ENCODE results near the gene TMEM267. TPM values are rescaled to one million over a fixed set of nuclear protein-coding genes. Genes with fewer than 3 reads are reported as not detected.

The TMEM267 gene
- total RNA-seq, 1 experiment from 2014 or later, result 17.5 TPM

GRCh38 chr5:43482490-43483297 is 971 bp downstream of the TMEM267 start:
- no peaks in the 10 kb centered on the region for H4K20me1 ChIP-seq (ENCODE audit: insufficient read depth)
- ATAC-seq (no peak), DNase-seq (ENCODE audit: low read depth, low spot score) (no peak)
- H3K36me3 ChIP-seq (ENCODE audit: control insufficient read depth in 1 of 2, insufficient read depth in 2 of 2, low read length in 2 of 2), result no peaks in the 10 kb centered on the region; a peak in 1 of 4 replicates
- no peaks in the 10 kb centered on the region for H3K27me3 ChIP-seq (ENCODE audit: insufficient read depth, low read length)
- intact Hi-C loops (cut with micrococcal nuclease), result loop anchor here (5.0 to 10.0 kb wide), 3 partner anchors 75 to 258 kb away; partner anchors contain the start of gene PAIP1
- H3K4me3 ChIP-seq (replicated peaks in 1 of 2; ENCODE audit: low read depth in 1 of 2, low read length in 2 of 2), result peak overlapping the region; percentile 74 to 90
- peak overlapping the region; percentile 92 for H3K9ac ChIP-seq (ENCODE audit: low read length)
- no peak for TF ChIP-seq ZNF274 (IDR thresholded peaks at IDR 0.05; ENCODE audit: low read depth, low read length)
- TF ChIP-seq, protein P1, sequence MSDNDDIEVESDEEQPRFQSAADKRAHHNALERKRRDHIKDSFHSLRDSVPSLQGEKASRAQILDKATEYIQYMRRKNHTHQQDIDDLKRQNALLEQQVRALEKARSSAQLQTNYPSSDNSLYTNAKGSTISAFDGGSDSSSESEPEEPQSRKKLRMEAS (IDR thresholded peaks at IDR 0.05), result no peak
- no peak for TF ChIP-seq ZFX (IDR thresholded peaks at IDR 0.05)
- no peak for TF ChIP-seq ELF1 (IDR thresholded peaks at IDR 0.05; ENCODE audit: borderline replicate concordance, low read depth)
- no peak for TF ChIP-seq EZH2phosphoT487 (IDR thresholded peaks at IDR 0.05; ENCODE audit: borderline replicate concordance)
- ChIA-PET CTCF (no interaction called here), POLR2A (no interaction called here), RAD21 (ENCODE audit: low non-redundant PET in 1 of 2, low total read pairs in 2 of 2, uncharacterized antibody in 2 of 2, unreplicated experiment in 2 of 2) (no interaction called here)
- no peaks in the 10 kb centered on the region for H3K9me2 ChIP-seq (ENCODE audit: insufficient read depth)
- no peaks in the 10 kb centered on the region for H3K9me3 ChIP-seq (ENCODE audit: control insufficient read depth in 1 of 2, insufficient read depth in 1 of 2, low read depth in 1 of 2, low read length in 2 of 2)
- no peak overlapping the region for H2AFZ ChIP-seq (ENCODE audit: low read depth, low read length, poor library complexity, severe bottlenecking)
- H3K4me2 ChIP-seq (ENCODE audit: low read length), result peak overlapping the region; percentile 84
- peaks cover 49% of the 10 kb centered on the region for H3K79me2 ChIP-seq (ENCODE audit: insufficient read depth, low read length)
- H3K4me1 ChIP-seq (ENCODE audit: control insufficient read depth in 1 of 2, insufficient read depth in 2 of 2, low read length in 2 of 2), result peaks cover 2 to 16% of the 10 kb centered on the region in 2 experiments; a peak in 2 of 4 replicates
- no TSS peak for BruUV-seq (replicated peaks)
- peak overlapping the region; percentile 73 for H3K27ac ChIP-seq (ENCODE audit: low read depth, low read length)

- no peaks in the 10 kb centered on the region for H3K9me2 ChIP-seq (ENCODE audit: insufficient read depth)
- DNase-seq (ENCODE audit: low read depth, low spot score), result no peak
- peaks cover 39% of the 10 kb centered on the region for H3K79me2 ChIP-seq (ENCODE audit: insufficient read depth, low read length)
- RAD21 ChIA-PET (ENCODE audit: low non-redundant PET in 1 of 2, low total read pairs in 2 of 2, uncharacterized antibody in 2 of 2, unreplicated experiment in 2 of 2), result interaction anchor here in 1 of 2 experiments (0.6 kb wide), 1 partner anchor 77 kb away, joined by 9 read pairs; no protein-coding TSS in a partner anchor
- POLR2A ChIA-PET, result no interaction called here
- no peak overlapping the region for H3K4me2 ChIP-seq (ENCODE audit: low read length)
- H3K9me3 ChIP-seq (ENCODE audit: control insufficient read depth in 1 of 2, insufficient read depth in 1 of 2, low read depth in 1 of 2, low read length in 2 of 2), result peaks cover 4 to 16% of the 10 kb centered on the region in 2 experiments; a peak in 3 of 4 replicates
- no peak overlapping the region for H2AFZ ChIP-seq (ENCODE audit: low read depth, low read length, poor library complexity, severe bottlenecking)
- no peaks in the 10 kb centered on the region for H3K27me3 ChIP-seq (ENCODE audit: insufficient read depth, low read length)
- H3K4me1 ChIP-seq (ENCODE audit: control insufficient read depth in 1 of 2, insufficient read depth in 2 of 2, low read length in 2 of 2), result no peaks in the 10 kb centered on the region
- no peak overlapping the region for H3K27ac ChIP-seq (ENCODE audit: low read depth, low read length)
- BruUV-seq (replicated peaks), result no TSS peak
- H4K20me1 ChIP-seq (ENCODE audit: insufficient read depth), result no peaks in the 10 kb centered on the region
- CTCF ChIA-PET, result interaction anchor here (1.7 kb wide), 1 partner anchor 14 kb away, joined by 6 read pairs; the partner anchor contains the start of gene TMEM267
- H3K9ac ChIP-seq (ENCODE audit: low read length), result no peak overlapping the region
- H3K4me3 ChIP-seq (replicated peaks in 1 of 2; ENCODE audit: low read depth in 1 of 2, low read length in 2 of 2), result no peak overlapping the region
- intact Hi-C loops (cut with micrococcal nuclease), result no loop called here
- no peak for ATAC-seq
- H3K36me3 ChIP-seq (ENCODE audit: control insufficient read depth in 1 of 2, insufficient read depth in 2 of 2, low read length in 2 of 2), result peaks cover 0 to 16% of the 10 kb centered on the region in 2 experiments; a peak in 3 of 4 replicates
- no peak for TF ChIP-seq TCF7L2 (IDR thresholded peaks at IDR 0.05; ENCODE audit: borderline replicate concordance, extremely low read depth, insufficient read depth, insufficient read length)
- TF ChIP-seq EZH2phosphoT487 (IDR thresholded peaks at IDR 0.05; ENCODE audit: borderline replicate concordance), result no peak
- TF ChIP-seq, protein P2, sequence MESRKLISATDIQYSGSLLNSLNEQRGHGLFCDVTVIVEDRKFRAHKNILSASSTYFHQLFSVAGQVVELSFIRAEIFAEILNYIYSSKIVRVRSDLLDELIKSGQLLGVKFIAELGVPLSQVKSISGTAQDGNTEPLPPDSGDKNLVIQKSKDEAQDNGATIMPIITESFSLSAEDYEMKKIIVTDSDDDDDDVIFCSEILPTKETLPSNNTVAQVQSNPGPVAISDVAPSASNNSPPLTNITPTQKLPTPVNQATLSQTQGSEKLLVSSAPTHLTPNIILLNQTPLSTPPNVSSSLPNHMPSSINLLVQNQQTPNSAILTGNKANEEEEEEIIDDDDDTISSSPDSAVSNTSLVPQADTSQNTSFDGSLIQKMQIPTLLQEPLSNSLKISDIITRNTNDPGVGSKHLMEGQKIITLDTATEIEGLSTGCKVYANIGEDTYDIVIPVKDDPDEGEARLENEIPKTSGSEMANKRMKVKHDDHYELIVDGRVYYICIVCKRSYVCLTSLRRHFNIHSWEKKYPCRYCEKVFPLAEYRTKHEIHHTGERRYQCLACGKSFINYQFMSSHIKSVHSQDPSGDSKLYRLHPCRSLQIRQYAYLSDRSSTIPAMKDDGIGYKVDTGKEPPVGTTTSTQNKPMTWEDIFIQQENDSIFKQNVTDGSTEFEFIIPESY (IDR thresholded peaks at IDR 0.05; ENCODE audit: extremely low read depth, insufficient replicate concordance, low read length), result no peak
- TF ChIP-seq, protein P1 (IDR thresholded peaks at IDR 0.05), result no peak
- no peak for TF ChIP-seq YY1 (IDR thresholded peaks at IDR 0.05; ENCODE audit: extremely low read depth, insufficient replicate concordance, low read depth, low read length)
- no peak for TF ChIP-seq RAD21 (IDR thresholded peaks at IDR 0.05; ENCODE audit: low read depth)
- no peak for TF ChIP-seq CTCF (IDR thresholded peaks at IDR 0.05 in 2 of 3, conservative IDR thresholded peaks at IDR 0.05 in 1 of 3; ENCODE audit: borderline replicate concordance in 1 of 3, insufficient read depth in 1 of 3, low read depth in 2 of 3, low read length in 2 of 3)
- TF ChIP-seq ZFX (IDR thresholded peaks at IDR 0.05), result no peak
- TF ChIP-seq JUND (IDR thresholded peaks at IDR 0.05), result no peak
Observed at GRCh38 chr5:43469671-43470391, 13.8 kb downstream of the TMEM267 start.

All from HCT116 (cell line).